BE2C (cell line): Measurements from ENCODE around the gene SETD6.

ENCODE experiments used
- DNase-seq: peaks from one replicate; pipeline ENCODE4 v3.0.0-alpha.2; 2020
- H3K27me3 ChIP-seq: fragments of 250-450 bp; sonication (Bioruptor Pico); 2 replicates; pipeline ENCODE4 v1.5.1; 2020; ENCODE audit warnings: mild to moderate bottlenecking
- H3K36me3 ChIP-seq: fragments of 250-450 bp; sonication (Bioruptor Pico); 2 replicates; pipeline ENCODE4 v1.5.1; 2020; ENCODE audit warnings: mild to moderate bottlenecking
- H3K4me1 ChIP-seq: fragments of 250-450 bp; sonication (Bioruptor Pico); 2 replicates; pipeline ENCODE4 v1.5.1; 2020
- H3K4me3 ChIP-seq: 2 replicates; pipeline ENCODE4 v1.5.1; 2011; ENCODE audit warnings: low read depth, low read length
- H3K9me3 ChIP-seq: fragments of 250-450 bp; sonication (Bioruptor Pico); 2 replicates; pipeline ENCODE4 v1.5.1; 2020
- CTCF ChIP-seq: IDR thresholded peaks from 2 replicates; pipeline ENCODE4 v1.5.1; 2012; ENCODE audit warnings: mild to moderate bottlenecking, low read depth, low read length

Gene SETD6

GRCh38 chr16:58472266-58472665 is 43.1 kb upstream of the SETD6 start:
- Histone ChIP-seq H3K9me3 (no peaks in the 10 kb centered on the region), H3K27me3 (no peaks in the 10 kb centered on the region), H3K36me3 (no peaks in the 10 kb centered on the region), H3K4me3 (no peak overlapping the region), H3K4me1 (no peaks in the 10 kb centered on the region)
- DNase-seq = no peak
- TF ChIP-seq CTCF = no peak

GRCh38 chr16:58472827-58473226 is 42.5 kb upstream of the SETD6 start:
- H3K27me3 ChIP-seq = no peaks in the 10 kb centered on the region
- H3K36me3 ChIP-seq = no peaks in the 10 kb centered on the region
- no peak for DNase-seq
- H3K4me1 ChIP-seq = no peaks in the 10 kb centered on the region
- no peaks in the 10 kb centered on the region for H3K9me3 ChIP-seq
- H3K4me3 ChIP-seq = no peak overlapping the region
- TF ChIP-seq CTCF = no peak

- no peaks in the 10 kb centered on the region for H3K27me3 ChIP-seq
- no peaks in the 10 kb centered on the region for H3K9me3 ChIP-seq
- H3K4me1 ChIP-seq = no peaks in the 10 kb centered on the region
- no peak for DNase-seq
- H3K4me3 ChIP-seq = no peak overlapping the region
- TF ChIP-seq CTCF = no peak
- no peaks in the 10 kb centered on the region for H3K36me3 ChIP-seq
Observed at GRCh38 chr16:58474296-58474695, 41.0 kb upstream of the SETD6 start.

- Histone ChIP-seq H3K4me3 (no peak overlapping the region), H3K27me3 (no peaks in the 10 kb centered on the region), H3K36me3 (no peaks in the 10 kb centered on the region), H3K4me1 (no peaks in the 10 kb centered on the region), H3K9me3 (no peaks in the 10 kb centered on the region)
- no peak for DNase-seq
- no peak for TF ChIP-seq CTCF
Observed at GRCh38 chr16:58475091-58475619, 40.2 kb upstream of the SETD6 start.

GRCh38 chr16:58476791-58477190 is 38.5 kb upstream of the SETD6 start:
- Histone ChIP-seq H3K9me3 (no peaks in the 10 kb centered on the region), H3K4me1 (no peaks in the 10 kb centered on the region), H3K4me3 (no peak overlapping the region), H3K27me3 (no peaks in the 10 kb centered on the region), H3K36me3 (no peaks in the 10 kb centered on the region)
- no peak for DNase-seq
- TF ChIP-seq CTCF = no peak

- H3K27me3 ChIP-seq = no peaks in the 10 kb centered on the region
- H3K9me3 ChIP-seq = no peaks in the 10 kb centered on the region
- H3K4me1 ChIP-seq = 0 out of 2 replicates have a peak, but pooled peaks cover 4% of the 10 kb centered on the region
- DNase-seq = no peak
- H3K36me3 ChIP-seq = no peaks in the 10 kb centered on the region
- H3K4me3 ChIP-seq = no peak overlapping the region
- no peak for TF ChIP-seq CTCF
Observed at GRCh38 chr16:58478427-58478826, 36.9 kb upstream of the SETD6 start.
